Activated CD8-positive, alpha-beta T cell treated with anti-CD3 and anti-CD28 coated beads, Interleukin-2, amount 10 ng/mL, durations not matched to agents 7 days and 5 days (primary cell): ENCODE measurements around the gene STEAP1B. TPM values are rescaled to one million over a fixed set of nuclear protein-coding genes. Genes with fewer than 3 reads are reported as not detected.
"Not testable (repeated sequence)": the region's sequence is repeated elsewhere in the genome, so short reads cannot be mapped to it uniquely, and the experiment has no call there.

ENCODE experiments used
- ATAC-seq: fragments of 150-1000 bp; cut with Tn5 transposase; one replicate; pipeline ENCODE4 v1.10.0; 2021; ENCODE audit warnings: moderate library complexity
- CTCF ChIA-PET: fragments of 350-600 bp; sonication (Branson Sonifier 250); formaldehyde crosslinking; loops from one replicate; lab custom pipeline; 2021; ENCODE audit warnings: antibody characterized with exemption; lab: Charles Lee
- POLR2A ChIA-PET: fragments of 350-600 bp; sonication (Branson Sonifier 250); formaldehyde crosslinking; loops from one replicate; lab custom pipeline; 2021; ENCODE audit warnings: antibody characterized with exemption; lab: Charles Lee
- DNase-seq: peaks from one replicate; pipeline ENCODE4 v3.0.0-alpha.2; 2020
- H3K27ac Mint-ChIP-seq: one replicate; pipeline ENCODE4 v1.8.0; 2021; ENCODE audit warnings: mild to moderate bottlenecking, mixed read lengths
- H3K27me3 Mint-ChIP-seq: one replicate; pipeline ENCODE4 v1.8.0; 2021; ENCODE audit warnings: low read depth, mixed read lengths
- H3K36me3 Mint-ChIP-seq: one replicate; pipeline ENCODE4 v1.8.0; 2021; ENCODE audit warnings: low read depth, mixed read lengths
- H3K4me1 Mint-ChIP-seq: one replicate; pipeline ENCODE4 v1.8.0; 2021; ENCODE audit warnings: low read depth, mixed read lengths
- H3K4me3 Mint-ChIP-seq: one replicate; pipeline ENCODE4 v1.8.0; 2021; ENCODE audit warnings: mild to moderate bottlenecking, mixed read lengths
- H3K9me3 Mint-ChIP-seq: one replicate; pipeline ENCODE4 v1.8.0; 2022; ENCODE audit warnings: mixed read lengths; ENCODE audit not compliant: insufficient read depth
- total RNA-seq, 2 experiments: library from RNA; stranded (reverse); gene quantifications; one replicate each; pipeline ENCODE4 v1.2.3, GENCODE V29; 2021

STEAP1B gene
- total RNA-seq, 2 experiments from 2014 or later: not detected

DNA sequence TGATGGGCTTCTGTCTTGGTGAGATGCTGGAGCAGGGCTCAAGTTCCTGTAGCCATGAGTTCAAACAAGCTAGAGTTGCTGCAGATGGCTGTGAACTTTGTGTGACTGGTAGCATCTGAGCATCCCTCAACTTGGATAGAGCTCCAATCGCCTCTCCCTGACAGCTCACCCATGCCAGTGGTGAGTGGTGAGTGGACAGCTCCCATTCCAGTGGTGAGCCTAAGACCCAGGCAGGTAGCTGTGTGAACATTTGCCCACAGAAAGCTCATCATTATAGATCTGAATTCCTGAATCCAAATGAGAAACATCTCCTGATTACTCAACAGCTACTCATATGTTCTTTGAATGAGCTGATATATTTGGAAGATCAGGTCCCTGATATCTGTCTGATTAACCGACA lies 25.3 kb downstream of the STEAP1B start:
- Mint-ChIP-seq H3K36me3 (no peaks in the 10 kb centered on the region), H3K27ac (no peak overlapping the region), H3K27me3 (peaks cover 5% of the 10 kb centered on the region), H3K4me3 (no peak overlapping the region), H3K4me1 (no peaks in the 10 kb centered on the region), H3K9me3 (no peaks in the 10 kb centered on the region)
- no peak for ATAC-seq
- ChIA-PET POLR2A (no interaction called here), CTCF (no interaction called here)
- no peak for DNase-seq

DNA sequence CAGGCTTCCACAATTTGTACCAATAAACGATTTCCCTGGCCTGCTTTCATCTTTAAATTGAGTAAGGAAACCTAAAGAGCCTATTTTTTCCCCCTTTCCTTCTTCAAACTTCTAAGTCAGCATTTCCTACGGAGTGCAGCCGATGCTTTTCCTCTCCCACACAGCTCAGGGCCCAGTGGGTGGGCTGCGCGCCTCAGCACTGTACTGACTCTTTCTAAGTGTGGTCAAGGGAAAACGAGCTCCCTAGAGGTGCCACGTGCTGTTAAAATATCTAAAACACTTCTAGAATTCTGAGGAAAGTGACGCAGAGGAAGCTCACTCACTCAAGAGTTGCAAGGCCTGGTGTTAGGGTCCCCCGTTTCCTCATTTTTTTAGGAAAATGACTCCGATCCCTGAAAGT lies 29.0 kb downstream of the STEAP1B start:
- Mint-ChIP-seq H3K27ac (no peak overlapping the region), H3K36me3 (no peaks in the 10 kb centered on the region), H3K27me3 (peaks cover 9% of the 10 kb centered on the region), H3K4me1 (no peaks in the 10 kb centered on the region), H3K9me3 (no peaks in the 10 kb centered on the region), H3K4me3 (no peak overlapping the region)
- ChIA-PET CTCF (no interaction called here), POLR2A (no interaction called here)
- DNase-seq (no peak), ATAC-seq (no peak)

DNA sequence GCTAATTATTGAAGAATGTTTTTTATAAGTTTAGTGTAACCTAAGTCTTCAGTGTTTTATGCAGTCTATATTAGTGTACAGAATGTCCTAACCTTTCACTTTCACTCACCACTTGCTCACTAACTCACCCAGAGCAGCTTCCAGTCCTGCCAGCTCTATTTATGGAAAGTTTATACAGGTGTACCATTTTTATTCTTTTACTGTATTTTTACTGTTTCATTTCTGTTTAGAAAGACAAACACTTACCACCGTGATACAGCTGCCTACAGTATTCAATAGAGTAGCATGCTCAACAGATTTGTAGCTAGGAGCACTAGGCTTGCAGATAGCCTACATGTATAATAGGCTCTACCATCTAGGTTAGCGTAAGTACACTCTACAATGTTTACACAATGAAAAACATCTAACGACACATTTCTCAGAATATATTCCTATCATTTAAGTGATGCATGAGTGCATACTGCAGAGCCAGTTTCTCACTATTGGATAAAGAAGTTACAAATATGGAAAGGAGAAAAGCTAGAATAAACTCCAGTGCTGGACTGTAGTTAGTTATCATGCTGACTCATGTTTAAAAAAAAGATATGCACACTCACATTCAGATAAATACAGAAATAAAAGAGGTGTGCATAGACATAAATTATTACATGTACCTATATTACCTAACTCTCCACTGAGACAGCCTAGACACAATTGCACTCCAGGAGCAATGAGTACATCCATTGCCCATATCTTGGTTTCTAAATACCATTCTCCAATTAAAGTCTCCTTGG lies 30.4 kb downstream of the STEAP1B start:
- ChIA-PET CTCF (interaction anchor here (1.4 kb wide), 1 partner anchor 17 kb away, joined by 4 read pairs; no protein-coding TSS in a partner anchor), POLR2A (no interaction called here)
- H3K4me3 Mint-ChIP-seq: no peak overlapping the region
- no peak for DNase-seq
- peaks cover 4% of the 10 kb centered on the region for H3K27me3 Mint-ChIP-seq
- H3K27ac Mint-ChIP-seq: no peak overlapping the region
- H3K9me3 Mint-ChIP-seq: no peaks in the 10 kb centered on the region
- H3K4me1 Mint-ChIP-seq: no peaks in the 10 kb centered on the region
- ATAC-seq: no peak
- H3K36me3 Mint-ChIP-seq: no peaks in the 10 kb centered on the region

DNA sequence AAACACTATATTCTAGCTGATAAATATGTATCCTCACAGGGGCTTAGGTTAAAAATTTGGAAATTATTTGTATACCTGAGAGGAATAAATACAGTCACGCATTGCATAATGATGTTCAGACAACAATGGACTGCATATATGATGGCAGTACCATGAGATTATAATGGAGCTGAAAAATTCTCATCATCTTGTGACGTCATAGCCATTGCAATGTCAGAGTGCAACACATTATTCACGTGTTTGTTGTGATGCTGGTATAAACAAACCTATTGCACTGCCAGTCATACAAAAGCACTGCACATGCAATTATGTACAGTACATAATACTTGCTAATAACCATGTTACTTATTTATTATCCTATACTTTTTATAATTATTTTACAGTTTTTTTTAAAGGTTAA lies 31.4 kb downstream of the STEAP1B start:
- no peak overlapping the region for H3K27ac Mint-ChIP-seq
- H3K4me1 Mint-ChIP-seq: no peaks in the 10 kb centered on the region
- no peak for ATAC-seq
- no peak overlapping the region for H3K4me3 Mint-ChIP-seq
- H3K27me3 Mint-ChIP-seq: peaks cover 4% of the 10 kb centered on the region
- ChIA-PET POLR2A (no interaction called here), CTCF (interaction anchor here (1.1 to 1.4 kb wide), 2 partner anchors 16 to 359 kb away, joined by 4 read pairs; no protein-coding TSS in a partner anchor)
- no peaks in the 10 kb centered on the region for H3K36me3 Mint-ChIP-seq
- no peaks in the 10 kb centered on the region for H3K9me3 Mint-ChIP-seq
- DNase-seq: no peak

DNA sequence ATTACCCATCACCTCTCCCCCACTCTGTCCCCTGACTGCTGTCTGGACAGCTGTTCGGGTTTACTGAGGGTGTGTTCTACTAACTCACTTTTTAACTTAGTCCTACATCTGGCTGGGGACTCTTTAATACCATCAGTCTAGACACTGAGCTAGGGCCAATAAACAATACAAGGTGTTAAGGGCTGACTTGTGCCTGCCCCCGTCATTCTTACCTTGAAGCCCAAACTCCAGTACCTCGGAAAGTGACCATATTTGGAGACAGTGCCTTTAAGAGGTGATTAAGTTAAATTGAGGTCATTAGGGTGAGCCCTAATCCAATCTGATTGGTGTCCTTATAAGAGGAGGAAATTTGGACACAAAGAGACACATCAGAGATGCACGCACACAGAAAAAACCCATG lies 35.7 kb downstream of the STEAP1B start:
- ChIA-PET CTCF (no interaction called here), POLR2A (no interaction called here)
- Mint-ChIP-seq H3K4me3 (no peak overlapping the region), H3K27ac (no peak overlapping the region), H3K9me3 (no peaks in the 10 kb centered on the region), H3K36me3 (no peaks in the 10 kb centered on the region), H3K27me3 (peaks cover 6% of the 10 kb centered on the region), H3K4me1 (no peaks in the 10 kb centered on the region)
- ATAC-seq: no peak
- no peak for DNase-seq

DNA sequence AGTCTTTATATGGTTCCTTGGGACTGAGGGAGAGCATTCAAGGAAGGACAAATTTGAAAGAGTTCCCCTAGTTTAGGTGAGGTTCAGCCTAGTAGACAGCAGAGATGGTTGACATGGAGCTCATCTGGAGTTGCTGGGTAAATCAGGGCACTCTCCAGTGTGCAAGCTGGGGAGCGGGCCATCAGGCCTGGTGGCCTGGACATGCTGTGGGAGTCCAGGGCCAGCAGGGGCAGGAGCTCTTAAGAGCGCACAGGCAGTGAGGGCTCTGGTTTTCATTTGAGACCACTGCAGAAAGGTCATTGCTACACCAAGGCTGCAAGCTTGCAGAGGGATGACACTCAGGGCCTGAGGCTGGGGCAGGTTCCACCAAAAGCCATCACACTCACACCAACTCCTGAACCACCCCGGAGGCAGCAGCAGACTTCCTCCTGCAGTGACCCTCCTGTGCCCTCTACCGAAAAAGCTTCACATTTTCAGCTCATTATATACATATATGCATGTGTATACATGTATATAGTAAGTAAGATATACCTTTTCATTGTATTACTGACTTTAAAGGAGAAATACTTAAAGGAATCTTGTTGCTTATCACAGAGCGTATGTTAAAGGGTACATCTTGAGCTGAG lies 39.5 kb downstream of the STEAP1B start:
- Mint-ChIP-seq H3K27ac (no peak overlapping the region), H3K36me3 (no peaks in the 10 kb centered on the region), H3K4me1 (no peaks in the 10 kb centered on the region), H3K27me3 (peaks cover 12% of the 10 kb centered on the region), H3K4me3 (no peak overlapping the region), H3K9me3 (no peaks in the 10 kb centered on the region)
- ChIA-PET POLR2A (no interaction called here), CTCF (interaction anchor here (0.9 kb wide), 1 partner anchor 351 kb away, joined by 3 read pairs; no protein-coding TSS in a partner anchor)
- ATAC-seq: no peak
- no peak for DNase-seq

DNA sequence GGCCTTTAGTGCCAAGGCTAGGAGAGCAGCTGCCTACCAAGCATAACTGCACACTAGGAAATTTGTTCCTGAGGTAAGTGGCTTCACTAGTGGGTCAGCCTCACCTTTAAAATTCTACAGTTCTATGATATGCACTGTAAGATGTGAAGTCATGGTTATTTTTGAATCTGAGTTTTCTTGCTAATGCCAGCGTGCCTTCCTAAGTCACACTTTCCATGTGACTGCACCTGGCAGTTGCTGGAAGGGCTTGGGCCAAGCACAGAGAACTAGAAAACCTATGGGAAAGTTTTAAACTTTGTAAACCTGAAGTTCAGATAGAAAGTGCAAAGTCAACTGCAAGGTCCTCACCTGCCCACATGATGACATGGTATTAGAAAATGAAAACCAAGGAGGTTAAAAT lies 42.5 kb downstream of the STEAP1B start:
- H3K4me1 Mint-ChIP-seq: no peaks in the 10 kb centered on the region
- ATAC-seq (no peak), DNase-seq (no peak)
- no peaks in the 10 kb centered on the region for H3K36me3 Mint-ChIP-seq
- H3K9me3 Mint-ChIP-seq: no peaks in the 10 kb centered on the region
- H3K4me3 Mint-ChIP-seq: no peak overlapping the region
- H3K27ac Mint-ChIP-seq: no peak overlapping the region
- ChIA-PET POLR2A (no interaction called here), CTCF (no interaction called here)
- peaks cover 30% of the 10 kb centered on the region for H3K27me3 Mint-ChIP-seq

DNA sequence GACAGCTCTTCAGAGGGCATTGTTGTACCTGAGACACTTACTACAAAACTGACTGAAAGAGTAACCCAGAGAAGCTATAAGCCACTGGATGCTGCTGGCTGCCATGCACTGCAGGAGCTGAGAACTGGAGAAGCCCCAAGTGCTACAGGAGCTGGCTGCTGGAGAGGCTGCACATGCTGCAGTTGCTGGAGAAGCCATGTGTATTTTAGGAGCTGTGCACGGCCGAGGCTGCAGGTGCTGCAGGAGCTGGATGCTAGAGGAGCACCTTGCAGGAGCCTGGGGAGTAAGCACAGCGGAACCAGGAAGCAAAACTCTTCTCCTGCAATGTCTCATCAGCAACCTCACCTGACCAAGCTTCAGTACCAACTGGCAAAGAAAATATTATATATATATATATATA lies 45.5 kb downstream of the STEAP1B start:
- ChIA-PET CTCF (interaction anchor here (1.4 kb wide), 1 partner anchor 345 kb away, joined by 3 read pairs; no protein-coding TSS in a partner anchor), POLR2A (no interaction called here)
- DNase-seq (no peak), ATAC-seq (no peak)
- Mint-ChIP-seq H3K36me3 (no peaks in the 10 kb centered on the region), H3K4me3 (no peak overlapping the region), H3K27ac (no peak overlapping the region), H3K27me3 (peaks cover 51% of the 10 kb centered on the region), H3K9me3 (no peaks in the 10 kb centered on the region), H3K4me1 (peaks cover 2% of the 10 kb centered on the region)

DNA sequence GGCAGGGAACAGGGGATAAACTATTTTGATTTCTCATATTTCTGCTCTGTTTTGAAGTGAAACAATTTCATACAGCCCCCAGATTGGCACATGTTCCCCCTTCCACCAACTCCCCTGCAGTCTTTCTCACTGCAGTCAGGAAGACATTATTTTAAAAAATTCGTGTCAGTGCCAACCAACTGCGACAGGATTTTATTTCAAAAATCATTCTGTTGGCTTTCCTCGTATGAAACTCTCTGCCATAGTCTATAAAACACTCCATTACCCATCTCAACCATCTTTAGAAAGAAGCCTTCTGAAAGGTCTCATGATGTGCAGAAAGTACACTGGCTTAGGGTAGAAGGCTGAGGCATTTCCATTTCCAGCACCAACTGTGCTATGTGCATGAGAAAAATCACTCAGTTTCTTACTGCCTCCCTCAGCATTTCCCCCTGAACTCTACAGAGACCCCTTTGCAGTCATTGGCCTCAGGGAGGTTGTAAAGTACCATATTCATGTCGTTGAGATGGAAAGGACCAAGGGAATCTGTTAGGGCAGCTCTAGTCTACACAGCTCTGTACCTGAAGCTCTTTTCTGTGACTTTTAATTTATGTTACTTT lies 46.9 kb downstream of the STEAP1B start:
- CTCF ChIA-PET: interaction anchor here (0.6 to 2.1 kb wide), 6 partner anchors 11 to 342 kb away, joined by 3 to 11 read pairs (median 4); no protein-coding TSS in a partner anchor
- POLR2A ChIA-PET: no interaction called here
- no peak for DNase-seq
- peaks cover 2% of the 10 kb centered on the region for H3K4me1 Mint-ChIP-seq
- peaks cover 56% of the 10 kb centered on the region for H3K27me3 Mint-ChIP-seq
- H3K9me3 Mint-ChIP-seq: no peaks in the 10 kb centered on the region
- H3K4me3 Mint-ChIP-seq: no peak overlapping the region
- H3K27ac Mint-ChIP-seq: no peak overlapping the region
- H3K36me3 Mint-ChIP-seq: no peaks in the 10 kb centered on the region
- no peak for ATAC-seq

DNA sequence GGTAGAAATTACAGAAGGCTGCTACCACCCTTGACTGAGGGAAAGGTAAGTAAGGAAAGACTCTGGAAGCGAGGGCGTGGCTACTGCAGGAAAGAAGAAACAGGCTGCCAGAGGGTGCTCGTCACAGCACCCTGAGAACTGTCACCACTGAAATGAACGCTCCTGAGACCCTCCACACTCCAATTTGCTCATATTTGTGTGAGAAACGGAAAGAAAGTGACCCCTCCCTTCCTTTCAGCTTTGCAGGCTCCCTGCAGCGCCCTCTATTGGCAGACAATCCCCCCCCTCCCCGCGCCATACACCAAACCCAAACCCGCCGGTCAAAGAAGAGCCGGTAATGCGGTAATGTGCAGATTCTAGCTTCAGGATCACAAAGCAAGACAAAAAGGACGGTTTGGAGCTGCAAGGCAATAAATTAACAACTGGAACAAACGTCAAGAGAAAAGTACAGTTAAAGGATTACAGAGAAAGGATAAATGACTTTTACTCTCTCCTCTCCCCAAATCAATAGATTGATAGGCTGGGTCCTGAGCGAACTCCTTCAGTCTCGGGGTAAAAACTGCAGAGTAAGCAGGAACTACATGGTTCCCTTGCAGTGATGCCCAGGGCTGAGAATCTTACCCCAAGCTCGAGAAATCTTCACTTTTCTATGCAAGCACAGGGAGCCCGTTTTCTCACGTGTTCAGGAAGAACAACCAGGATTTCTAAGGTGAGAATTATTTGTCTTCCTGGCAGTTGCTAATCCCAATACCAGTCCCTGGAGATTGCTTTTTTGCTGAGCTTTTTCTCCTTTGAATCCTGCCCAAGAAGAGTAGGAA lies 47.6 kb downstream of the STEAP1B start:
- CTCF ChIA-PET: interaction anchor here (0.6 to 2.1 kb wide), 6 partner anchors 10 to 342 kb away, joined by 3 to 11 read pairs (median 4); no protein-coding TSS in a partner anchor
- peaks cover 2% of the 10 kb centered on the region for H3K4me1 Mint-ChIP-seq
- DNase-seq (peak; percentile 63), ATAC-seq (peak; percentile 60)
- H3K27ac Mint-ChIP-seq: no peak overlapping the region
- H3K9me3 Mint-ChIP-seq: no peaks in the 10 kb centered on the region
- no peak overlapping the region for H3K4me3 Mint-ChIP-seq
- peaks cover 56% of the 10 kb centered on the region for H3K27me3 Mint-ChIP-seq
- H3K36me3 Mint-ChIP-seq: no peaks in the 10 kb centered on the region
- POLR2A ChIA-PET: no interaction called here

DNA sequence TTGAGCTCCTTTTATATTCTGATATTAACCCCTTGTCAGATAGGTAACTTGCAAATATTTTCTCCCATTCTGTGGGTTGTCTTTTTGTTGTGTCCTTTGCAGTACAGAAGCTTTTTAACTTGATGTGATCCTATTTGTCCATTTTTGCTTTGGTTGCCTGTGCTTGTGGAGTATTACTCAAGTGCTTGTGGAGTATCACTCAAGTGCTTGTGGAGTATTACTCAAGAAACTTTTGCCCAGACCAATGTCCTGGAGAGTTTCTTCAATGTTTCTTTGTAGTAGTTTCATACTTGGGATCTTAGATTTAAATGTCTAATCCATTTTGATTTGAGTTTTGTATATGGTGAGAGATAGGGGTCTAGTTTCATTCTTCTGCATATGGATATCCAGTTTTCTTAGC lies 50.0 kb downstream of the STEAP1B start:
- H3K4me3 Mint-ChIP-seq, H3K9me3 Mint-ChIP-seq, POLR2A ChIA-PET, H3K27ac Mint-ChIP-seq, ATAC-seq, DNase-seq, H3K4me1 Mint-ChIP-seq, H3K36me3 Mint-ChIP-seq, CTCF ChIA-PET: not testable (repeated sequence)
- H3K27me3 Mint-ChIP-seq: peaks cover 45% of the 10 kb centered on the region
